ENCODE results near the gene CER1. TPM values are rescaled to one million over a fixed set of nuclear protein-coding genes. Genes with fewer than 3 reads are reported as not detected.

The CER1 gene
- total RNA-seq, 2 experiments from 2014 or later, result not detected

DNA sequence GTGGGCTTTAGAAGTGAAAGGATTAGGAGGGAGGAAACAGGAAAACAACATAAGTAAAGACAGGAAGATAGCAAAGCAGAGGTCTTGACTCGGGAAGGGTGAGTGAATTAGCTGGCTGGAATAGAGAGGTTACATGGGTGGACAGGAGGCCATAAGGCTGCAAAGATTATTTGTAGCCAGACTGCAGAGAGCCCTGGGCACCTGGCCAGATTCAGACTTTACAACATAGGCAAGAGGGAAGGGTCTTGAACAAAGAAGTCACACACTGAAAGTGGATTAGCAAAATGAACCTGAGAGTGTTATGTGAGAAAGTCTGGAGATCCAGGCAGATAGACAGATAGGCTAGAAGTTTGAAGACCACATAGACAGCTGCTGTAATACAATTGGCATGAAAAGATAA, 29.7 kb upstream of the CER1 start:
- no peak for DNase-seq
- H3K27ac ChIP-seq (ENCODE audit: low read depth in 1 of 2, low read length in 2 of 2), result no peak overlapping the region
- no peak for ATAC-seq (ENCODE audit: poor library complexity)
- Mint-ChIP-seq H3K36me3 (ENCODE audit: low read depth) (no peaks in the 10 kb centered on the region), H3K4me3 (no peak overlapping the region), H3K9me3 (no peaks in the 10 kb centered on the region), H3K4me1 (ENCODE audit: low read depth) (peaks cover 18% of the 10 kb centered on the region), H3K27me3 (peaks cover 27% of the 10 kb centered on the region), H3K27ac (no peak overlapping the region)
- no peak overlapping the region for H3K4me3 ChIP-seq (ENCODE audit: low read length)
- CTCF ChIA-PET, result no interaction called here
- peaks cover 6 to 17% of the 10 kb centered on the region in 2 experiments for H3K27me3 ChIP-seq (ENCODE audit: control insufficient read depth in 1 of 2, insufficient read depth in 2 of 2, low read length in 2 of 2)
- POLR2A ChIA-PET, result no interaction called here
- TF ChIP-seq, protein P1, sequence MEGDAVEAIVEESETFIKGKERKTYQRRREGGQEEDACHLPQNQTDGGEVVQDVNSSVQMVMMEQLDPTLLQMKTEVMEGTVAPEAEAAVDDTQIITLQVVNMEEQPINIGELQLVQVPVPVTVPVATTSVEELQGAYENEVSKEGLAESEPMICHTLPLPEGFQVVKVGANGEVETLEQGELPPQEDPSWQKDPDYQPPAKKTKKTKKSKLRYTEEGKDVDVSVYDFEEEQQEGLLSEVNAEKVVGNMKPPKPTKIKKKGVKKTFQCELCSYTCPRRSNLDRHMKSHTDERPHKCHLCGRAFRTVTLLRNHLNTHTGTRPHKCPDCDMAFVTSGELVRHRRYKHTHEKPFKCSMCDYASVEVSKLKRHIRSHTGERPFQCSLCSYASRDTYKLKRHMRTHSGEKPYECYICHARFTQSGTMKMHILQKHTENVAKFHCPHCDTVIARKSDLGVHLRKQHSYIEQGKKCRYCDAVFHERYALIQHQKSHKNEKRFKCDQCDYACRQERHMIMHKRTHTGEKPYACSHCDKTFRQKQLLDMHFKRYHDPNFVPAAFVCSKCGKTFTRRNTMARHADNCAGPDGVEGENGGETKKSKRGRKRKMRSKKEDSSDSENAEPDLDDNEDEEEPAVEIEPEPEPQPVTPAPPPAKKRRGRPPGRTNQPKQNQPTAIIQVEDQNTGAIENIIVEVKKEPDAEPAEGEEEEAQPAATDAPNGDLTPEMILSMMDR (IDR thresholded peaks at IDR 0.05), result no peak
- H3K9me3 ChIP-seq (ENCODE audit: control insufficient read depth in 1 of 2, insufficient read depth in 1 of 2, low read length in 2 of 2), result no peaks in the 10 kb centered on the region
- intact Hi-C loops (cut with DNase I, micrococcal nuclease), result no loop called here
- H3K4me1 ChIP-seq (ENCODE audit: insufficient read depth, low read length), result no peaks in the 10 kb centered on the region
- no peaks in the 10 kb centered on the region for H3K36me3 ChIP-seq (ENCODE audit: insufficient read depth, low read length)

- Histone ChIP-seq H3K36me3 (ENCODE audit: insufficient read depth, low read length) (no peaks in the 10 kb centered on the region), H3K4me3 (ENCODE audit: low read length) (no peak overlapping the region), H3K4me1 (ENCODE audit: insufficient read depth, low read length) (no peaks in the 10 kb centered on the region), H3K27me3 (ENCODE audit: control insufficient read depth in 1 of 2, insufficient read depth in 2 of 2, low read length in 2 of 2) (peaks cover 6 to 17% of the 10 kb centered on the region in 2 experiments), H3K27ac (ENCODE audit: low read depth in 1 of 2, low read length in 2 of 2) (no peak overlapping the region), H3K9me3 (ENCODE audit: control insufficient read depth in 1 of 2, insufficient read depth in 1 of 2, low read length in 2 of 2) (no peaks in the 10 kb centered on the region)
- ChIA-PET CTCF (no interaction called here), POLR2A (no interaction called here)
- no peak overlapping the region for H3K27ac Mint-ChIP-seq
- peaks cover 18% of the 10 kb centered on the region for H3K4me1 Mint-ChIP-seq (ENCODE audit: low read depth)
- H3K4me3 Mint-ChIP-seq, result no peak overlapping the region
- ATAC-seq (ENCODE audit: poor library complexity), result no peak
- no peak for DNase-seq
- TF ChIP-seq, protein P1 (IDR thresholded peaks at IDR 0.05), result no peak
- intact Hi-C loops (cut with DNase I, micrococcal nuclease), result no loop called here
- H3K36me3 Mint-ChIP-seq (ENCODE audit: low read depth), result no peaks in the 10 kb centered on the region
- peaks cover 27% of the 10 kb centered on the region for H3K27me3 Mint-ChIP-seq
- H3K9me3 Mint-ChIP-seq, result no peaks in the 10 kb centered on the region
Observed at GRCh38 chr9:14750821-14751220, 28.3 kb upstream of the CER1 start.

DNA sequence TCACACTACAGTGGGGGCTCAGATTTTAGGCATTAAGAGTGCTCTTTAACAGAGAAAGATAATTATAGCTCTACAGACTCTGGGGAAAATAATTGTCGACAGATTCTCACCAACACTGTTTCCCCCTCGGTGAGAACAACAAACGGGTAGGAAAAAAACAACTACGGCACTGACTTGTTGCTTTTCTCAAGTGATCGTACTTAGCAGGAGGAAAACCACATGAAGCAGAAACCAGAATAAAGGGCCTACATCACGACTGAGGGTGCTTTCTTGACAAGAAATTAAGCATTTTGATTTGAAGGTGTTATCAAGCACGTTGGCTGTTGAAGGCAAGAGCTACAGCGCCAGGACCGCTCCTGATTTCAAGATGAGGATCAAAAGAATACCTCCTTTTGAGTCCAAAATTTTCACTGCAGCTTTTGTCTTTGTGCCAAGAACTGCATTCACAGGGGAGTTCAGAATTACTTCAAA, 27.2 kb upstream of the CER1 start:
- H3K9me3 ChIP-seq (ENCODE audit: control insufficient read depth in 1 of 2, insufficient read depth in 1 of 2, low read length in 2 of 2), result no peaks in the 10 kb centered on the region
- peaks cover 18% of the 10 kb centered on the region for H3K4me1 Mint-ChIP-seq (ENCODE audit: low read depth)
- peak; percentile 52 for ATAC-seq (ENCODE audit: poor library complexity)
- H3K36me3 Mint-ChIP-seq (ENCODE audit: low read depth), result no peaks in the 10 kb centered on the region
- POLR2A ChIA-PET, result no interaction called here
- peaks cover 27% of the 10 kb centered on the region for H3K27me3 Mint-ChIP-seq
- peaks cover 6 to 17% of the 10 kb centered on the region in 2 experiments for H3K27me3 ChIP-seq (ENCODE audit: control insufficient read depth in 1 of 2, insufficient read depth in 2 of 2, low read length in 2 of 2)
- H3K4me3 Mint-ChIP-seq, result no peak overlapping the region
- peak in 3 of 14 experiments; percentile 21 to 30 (median 27) for DNase-seq
- H3K36me3 ChIP-seq (ENCODE audit: insufficient read depth, low read length), result no peaks in the 10 kb centered on the region
- no peaks in the 10 kb centered on the region for H3K4me1 ChIP-seq (ENCODE audit: insufficient read depth, low read length)
- CTCF ChIA-PET, result no interaction called here
- H3K27ac ChIP-seq (ENCODE audit: low read depth in 1 of 2, low read length in 2 of 2), result no peak overlapping the region
- H3K4me3 ChIP-seq (ENCODE audit: low read length), result no peak overlapping the region
- TF ChIP-seq, protein P1 (IDR thresholded peaks at IDR 0.05), result no peak
- H3K27ac Mint-ChIP-seq, result no peak overlapping the region
- no peaks in the 10 kb centered on the region for H3K9me3 Mint-ChIP-seq
- intact Hi-C loops (cut with DNase I, micrococcal nuclease), result no loop called here
